KOPT-K1 (cell line): ENCODE measurements around the gene ZNF747.

ENCODE experiments used
- H3K27ac ChIP-seq: fragments of 200-600 bp; sonication (generic); 2 replicates; pipeline ENCODE4 v1.5.1; 2016; ENCODE audit warnings: antibody characterized with exemption, mild to moderate bottlenecking, low read depth, low read length; ENCODE audit not compliant: poor library complexity, severe bottlenecking
- H3K36me3 ChIP-seq: fragments of 200-600 bp; sonication (generic); 2 replicates; pipeline ENCODE4 v1.5.1; 2017; ENCODE audit warnings: antibody characterized with exemption, mild to moderate bottlenecking, low read length, moderate library complexity; ENCODE audit not compliant: insufficient read depth
- H3K9me3 ChIP-seq: fragments of 200-600 bp; sonication (generic); 2 replicates; pipeline ENCODE4 v1.5.1; 2017; ENCODE audit warnings: antibody characterized with exemption, low read length, mild to moderate bottlenecking; ENCODE audit not compliant: insufficient read depth, poor library complexity, severe bottlenecking

The ZNF747 gene

GRCh38 chr16:30521476-30521872, 13.2 kb downstream of the ZNF747 start:
- no peak overlapping the region for H3K27ac ChIP-seq
- no peaks in the 10 kb centered on the region for H3K9me3 ChIP-seq
- H3K36me3 ChIP-seq: peaks cover 55% of the 10 kb centered on the region

GRCh38 chr16:30519120-30520049, 15.3 kb downstream of the ZNF747 start:
- H3K36me3 ChIP-seq: peaks cover 76% of the 10 kb centered on the region
- H3K9me3 ChIP-seq: no peaks in the 10 kb centered on the region
- H3K27ac ChIP-seq: peak overlapping the region; percentile 21

GRCh38 chr16:30518552-30518951, 16.1 kb downstream of the ZNF747 start:
- peaks cover 84% of the 10 kb centered on the region for H3K36me3 ChIP-seq

GRCh38 chr16:30515275-30515674, 19.4 kb downstream of the ZNF747 start:
- H3K36me3 ChIP-seq: peaks cover 99% of the 10 kb centered on the region
- no peaks in the 10 kb centered on the region for H3K9me3 ChIP-seq
- no peak overlapping the region for H3K27ac ChIP-seq

More at GRCh38 chr16:30518552-30518951, 16.1 kb downstream of the ZNF747 start:
- H3K27ac ChIP-seq: peak overlapping the region; percentile 21
- H3K9me3 ChIP-seq: no peaks in the 10 kb centered on the region

- no peak overlapping the region for H3K27ac ChIP-seq
- peaks cover 93% of the 10 kb centered on the region for H3K36me3 ChIP-seq
Measured at GRCh38 chr16:30511509-30511908, 23.1 kb downstream of the ZNF747 start.

GRCh38 chr16:30510376-30510938, 24.2 kb downstream of the ZNF747 start:
- H3K36me3 ChIP-seq: peaks cover 90% of the 10 kb centered on the region
- H3K9me3 ChIP-seq: no peaks in the 10 kb centered on the region
- H3K27ac ChIP-seq: no peak overlapping the region

More at GRCh38 chr16:30511509-30511908, 23.1 kb downstream of the ZNF747 start:
- H3K9me3 ChIP-seq: no peaks in the 10 kb centered on the region

GRCh38 chr16:30509081-30509765, 25.4 kb downstream of the ZNF747 start:
- no peak overlapping the region for H3K27ac ChIP-seq
- H3K9me3 ChIP-seq: no peaks in the 10 kb centered on the region
- H3K36me3 ChIP-seq: peaks cover 90% of the 10 kb centered on the region

- Histone ChIP-seq H3K36me3 (peaks cover 75% of the 10 kb centered on the region), H3K27ac (no peak overlapping the region), H3K9me3 (no peaks in the 10 kb centered on the region)
Measured at GRCh38 chr16:30503403-30504296, 31.0 kb downstream of the ZNF747 start.

GRCh38 chr16:30499284-30499683, 35.4 kb downstream of the ZNF747 start:
- no peaks in the 10 kb centered on the region for H3K9me3 ChIP-seq
- peaks cover 84% of the 10 kb centered on the region for H3K36me3 ChIP-seq

GRCh38 chr16:30494709-30495108, 39.9 kb downstream of the ZNF747 start:
- H3K27ac ChIP-seq: no peak overlapping the region
- H3K36me3 ChIP-seq: peaks cover 91% of the 10 kb centered on the region
- no peaks in the 10 kb centered on the region for H3K9me3 ChIP-seq

More at GRCh38 chr16:30499284-30499683, 35.4 kb downstream of the ZNF747 start:
- no peak overlapping the region for H3K27ac ChIP-seq

- H3K36me3 ChIP-seq: peaks cover 93% of the 10 kb centered on the region
Measured at GRCh38 chr16:30493941-30494488, 40.6 kb downstream of the ZNF747 start.

GRCh38 chr16:30491744-30492308, 42.8 kb downstream of the ZNF747 start:
- Histone ChIP-seq H3K36me3 (peaks cover 93% of the 10 kb centered on the region), H3K27ac (no peak overlapping the region), H3K9me3 (no peaks in the 10 kb centered on the region)

More at GRCh38 chr16:30493941-30494488, 40.6 kb downstream of the ZNF747 start:
- Histone ChIP-seq H3K27ac (no peak overlapping the region), H3K9me3 (no peaks in the 10 kb centered on the region)

GRCh38 chr16:30491229-30491628, 43.4 kb downstream of the ZNF747 start:
- peaks cover 93% of the 10 kb centered on the region for H3K36me3 ChIP-seq

GRCh38 chr16:30490210-30490609, 44.4 kb downstream of the ZNF747 start:
- Histone ChIP-seq H3K36me3 (peaks cover 93% of the 10 kb centered on the region), H3K27ac (no peak overlapping the region), H3K9me3 (no peaks in the 10 kb centered on the region)

More at GRCh38 chr16:30491229-30491628, 43.4 kb downstream of the ZNF747 start:
- H3K9me3 ChIP-seq: no peaks in the 10 kb centered on the region
- H3K27ac ChIP-seq: no peak overlapping the region
